ENCODE measurements around the gene TMEM141.

GRCh38 chr9:136777359-136777758 lies 13.8 kb upstream of the TMEM141 start:
- TF ChIP-seq POLR2AphosphoS5 (IDR thresholded peaks at IDR 0.05) = no peak
- TF ChIP-seq CTCF (IDR thresholded peaks at IDR 0.05; ENCODE audit: poor library complexity, severe bottlenecking) = no peak
- no peak for TF ChIP-seq TAF1 (IDR thresholded peaks at IDR 0.05; ENCODE audit: low read depth)
- TF ChIP-seq REST (IDR thresholded peaks at IDR 0.05; ENCODE audit: borderline replicate concordance) = no peak
- no peak for TF ChIP-seq SMC3 (conservative IDR thresholded peaks at IDR 0.05; ENCODE audit: poor library complexity)
- TF ChIP-seq EZH2 (IDR thresholded peaks at IDR 0.05; ENCODE audit: borderline replicate concordance, insufficient read depth, low read length, poor library complexity, severe bottlenecking) = no peak
- TF ChIP-seq RAD21 (conservative IDR thresholded peaks at IDR 0.05) = no peak
